ENCODE data around the gene TADA3. TPM values are rescaled to one million over a fixed set of nuclear protein-coding genes. Genes with fewer than 3 reads are reported as not detected.

TADA3 gene
- total RNA-seq, 1 donor from 2014 or later, result 54.5 TPM

GRCh38 chr3:9749296-9749644, 43.0 kb downstream of the TADA3 start:
- Histone ChIP-seq H3K9ac (ENCODE audit: low read length) (peak overlapping the region; percentile 79), H3K27ac (ENCODE audit: low read depth, low read length) (peak overlapping the region; percentile 83), H3K36me3 (ENCODE audit: insufficient read depth, low read length) (peaks cover 31% of the 10 kb centered on the region), H3K4me1 (ENCODE audit: insufficient read depth, low read length) (peaks cover 33% of the 10 kb centered on the region), H3K4me3 (ENCODE audit: insufficient read depth, low read depth, low read length) (peak overlapping the region; percentile 78), H3K27me3 (ENCODE audit: insufficient read depth, low read length) (no peaks in the 10 kb centered on the region), H3K79me2 (ENCODE audit: insufficient read depth, low read length) (peaks cover 20% of the 10 kb centered on the region), H2AFZ (ENCODE audit: low read depth, low read length) (peak overlapping the region; percentile 50), H3K9me3 (ENCODE audit: insufficient read depth, low read depth, low read length) (no peaks in the 10 kb centered on the region), H3K4me2 (ENCODE audit: low read length) (peak overlapping the region; percentile 90), H4K20me1 (ENCODE audit: insufficient read depth, low read length) (peaks cover 14% of the 10 kb centered on the region)
- TF ChIP-seq EZH2 (IDR thresholded peaks at IDR 0.05; ENCODE audit: insufficient read depth, low read length), result no peak
- TF ChIP-seq, protein P1, sequence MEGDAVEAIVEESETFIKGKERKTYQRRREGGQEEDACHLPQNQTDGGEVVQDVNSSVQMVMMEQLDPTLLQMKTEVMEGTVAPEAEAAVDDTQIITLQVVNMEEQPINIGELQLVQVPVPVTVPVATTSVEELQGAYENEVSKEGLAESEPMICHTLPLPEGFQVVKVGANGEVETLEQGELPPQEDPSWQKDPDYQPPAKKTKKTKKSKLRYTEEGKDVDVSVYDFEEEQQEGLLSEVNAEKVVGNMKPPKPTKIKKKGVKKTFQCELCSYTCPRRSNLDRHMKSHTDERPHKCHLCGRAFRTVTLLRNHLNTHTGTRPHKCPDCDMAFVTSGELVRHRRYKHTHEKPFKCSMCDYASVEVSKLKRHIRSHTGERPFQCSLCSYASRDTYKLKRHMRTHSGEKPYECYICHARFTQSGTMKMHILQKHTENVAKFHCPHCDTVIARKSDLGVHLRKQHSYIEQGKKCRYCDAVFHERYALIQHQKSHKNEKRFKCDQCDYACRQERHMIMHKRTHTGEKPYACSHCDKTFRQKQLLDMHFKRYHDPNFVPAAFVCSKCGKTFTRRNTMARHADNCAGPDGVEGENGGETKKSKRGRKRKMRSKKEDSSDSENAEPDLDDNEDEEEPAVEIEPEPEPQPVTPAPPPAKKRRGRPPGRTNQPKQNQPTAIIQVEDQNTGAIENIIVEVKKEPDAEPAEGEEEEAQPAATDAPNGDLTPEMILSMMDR (IDR thresholded peaks at IDR 0.05; ENCODE audit: insufficient read depth, low read depth, low read length), result no peak
- Mint-ChIP-seq H3K4me1 (ENCODE audit: low read depth, unreplicated experiment) (peaks cover 28% of the 10 kb centered on the region), H3K4me3 (ENCODE audit: unreplicated experiment) (peak overlapping the region; percentile 90), H3K9me3 (ENCODE audit: unreplicated experiment) (no peaks in the 10 kb centered on the region), H3K27me3 (ENCODE audit: low read depth, unreplicated experiment) (no peaks in the 10 kb centered on the region), H3K36me3 (ENCODE audit: low read depth, unreplicated experiment) (peaks cover 30% of the 10 kb centered on the region), H3K27ac (ENCODE audit: unreplicated experiment) (peak overlapping the region; percentile 96)
- no peak for FAIRE-seq
- DNase-seq (ENCODE audit: low read depth), result no peak

- peaks cover 20% of the 10 kb centered on the region for H3K79me2 ChIP-seq (ENCODE audit: insufficient read depth, low read length)
- peaks cover 33% of the 10 kb centered on the region for H3K4me1 ChIP-seq (ENCODE audit: insufficient read depth, low read length)
- H3K4me3 ChIP-seq (ENCODE audit: insufficient read depth, low read depth, low read length), result no peak overlapping the region
- H2AFZ ChIP-seq (ENCODE audit: low read depth, low read length), result no peak overlapping the region
- Mint-ChIP-seq H3K27me3 (ENCODE audit: low read depth, unreplicated experiment) (no peaks in the 10 kb centered on the region), H3K36me3 (ENCODE audit: low read depth, unreplicated experiment) (peaks cover 30% of the 10 kb centered on the region), H3K9me3 (ENCODE audit: unreplicated experiment) (no peaks in the 10 kb centered on the region), H3K27ac (ENCODE audit: unreplicated experiment) (no peak overlapping the region), H3K4me3 (ENCODE audit: unreplicated experiment) (no peak overlapping the region), H3K4me1 (ENCODE audit: low read depth, unreplicated experiment) (peaks cover 28% of the 10 kb centered on the region)
- H3K27me3 ChIP-seq (ENCODE audit: insufficient read depth, low read length), result no peaks in the 10 kb centered on the region
- peaks cover 14% of the 10 kb centered on the region for H4K20me1 ChIP-seq (ENCODE audit: insufficient read depth, low read length)
- no peak overlapping the region for H3K27ac ChIP-seq (ENCODE audit: low read depth, low read length)
- peaks cover 39% of the 10 kb centered on the region for H3K36me3 ChIP-seq (ENCODE audit: insufficient read depth, low read length)
- no peak for DNase-seq (ENCODE audit: low read depth)
- H3K9ac ChIP-seq (ENCODE audit: low read length), result no peak overlapping the region
- FAIRE-seq, result no peak
- H3K9me3 ChIP-seq (ENCODE audit: insufficient read depth, low read depth, low read length), result no peaks in the 10 kb centered on the region
- no peak overlapping the region for H3K4me2 ChIP-seq (ENCODE audit: low read length)
- no peak for TF ChIP-seq EZH2 (IDR thresholded peaks at IDR 0.05; ENCODE audit: insufficient read depth, low read length)
- TF ChIP-seq, protein P1 (IDR thresholded peaks at IDR 0.05; ENCODE audit: insufficient read depth, low read depth, low read length), result no peak
Observed at GRCh38 chr3:9748031-9748430, 44.2 kb downstream of the TADA3 start.

DNA sequence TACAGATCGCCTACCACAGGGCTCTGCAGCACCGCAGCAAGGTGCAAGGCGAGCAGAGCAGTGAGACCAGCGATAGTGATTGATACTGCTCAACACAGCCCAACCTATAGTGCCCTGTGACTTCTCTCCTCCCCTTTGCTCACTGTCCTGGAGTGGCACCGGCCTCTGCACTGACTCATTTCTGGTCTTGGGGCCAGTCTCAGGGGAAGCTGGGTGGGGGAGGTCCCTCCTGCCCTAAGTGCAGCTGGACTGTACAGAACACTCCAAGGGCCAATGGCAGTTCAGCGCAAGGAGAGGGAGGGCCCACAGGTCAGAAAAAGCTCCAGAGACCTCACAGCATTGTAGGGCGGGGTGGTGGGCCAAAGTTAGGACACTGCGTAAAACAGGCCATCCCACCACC, 45.0 kb downstream of the TADA3 start:
- Histone ChIP-seq H3K4me3 (ENCODE audit: insufficient read depth, low read depth, low read length) (no peak overlapping the region), H3K36me3 (ENCODE audit: insufficient read depth, low read length) (peaks cover 46% of the 10 kb centered on the region), H4K20me1 (ENCODE audit: insufficient read depth, low read length) (peaks cover 15% of the 10 kb centered on the region), H3K9me3 (ENCODE audit: insufficient read depth, low read depth, low read length) (no peaks in the 10 kb centered on the region), H3K4me1 (ENCODE audit: insufficient read depth, low read length) (peaks cover 33% of the 10 kb centered on the region), H3K9ac (ENCODE audit: low read length) (peak overlapping the region; percentile 3), H3K79me2 (ENCODE audit: insufficient read depth, low read length) (peaks cover 20% of the 10 kb centered on the region), H2AFZ (ENCODE audit: low read depth, low read length) (no peak overlapping the region), H3K27me3 (ENCODE audit: insufficient read depth, low read length) (no peaks in the 10 kb centered on the region), H3K27ac (ENCODE audit: low read depth, low read length) (no peak overlapping the region), H3K4me2 (ENCODE audit: low read length) (no peak overlapping the region)
- TF ChIP-seq EZH2 (IDR thresholded peaks at IDR 0.05; ENCODE audit: insufficient read depth, low read length), result no peak
- TF ChIP-seq, protein P1 (IDR thresholded peaks at IDR 0.05; ENCODE audit: insufficient read depth, low read depth, low read length), result no peak
- H3K9me3 Mint-ChIP-seq (ENCODE audit: unreplicated experiment), result no peaks in the 10 kb centered on the region
- peaks cover 28% of the 10 kb centered on the region for H3K4me1 Mint-ChIP-seq (ENCODE audit: low read depth, unreplicated experiment)
- no peak for DNase-seq (ENCODE audit: low read depth)
- no peak for FAIRE-seq
- H3K36me3 Mint-ChIP-seq (ENCODE audit: low read depth, unreplicated experiment), result peaks cover 33% of the 10 kb centered on the region
- no peaks in the 10 kb centered on the region for H3K27me3 Mint-ChIP-seq (ENCODE audit: low read depth, unreplicated experiment)
- peak overlapping the region; percentile 67 for H3K4me3 Mint-ChIP-seq (ENCODE audit: unreplicated experiment)
- H3K27ac Mint-ChIP-seq (ENCODE audit: unreplicated experiment), result peak overlapping the region; percentile 69
